WERI-Rb-1 (cell line): ENCODE results near the gene COL3A1.

Experiments used
- DNase-seq: peaks from one replicate; pipeline ENCODE4 v3.0.0-alpha.2; 2020
- H3K27ac ChIP-seq: fragments of 250-450 bp; sonication (Bioruptor Pico); 2 replicates; pipeline ENCODE4 v1.5.1; 2020; ENCODE audit warnings: mild to moderate bottlenecking, moderate library complexity
- H3K27me3 ChIP-seq: fragments of 250-450 bp; sonication (Bioruptor Pico); 2 replicates; pipeline ENCODE4 v1.5.1; 2021; ENCODE audit warnings: mild to moderate bottlenecking, low read depth, moderate library complexity; ENCODE audit not compliant: insufficient read depth, severe bottlenecking
- H3K36me3 ChIP-seq: fragments of 250-450 bp; sonication (Bioruptor Pico); 2 replicates; pipeline ENCODE4 v1.5.1; 2020; ENCODE audit warnings: mild to moderate bottlenecking, moderate library complexity
- H3K4me3 ChIP-seq: 2 replicates; pipeline ENCODE4 v1.5.1; 2011; ENCODE audit warnings: low read depth, mild to moderate bottlenecking, control low read depth, low read length
- H3K9me3 ChIP-seq: fragments of 250-450 bp; sonication (Bioruptor Pico); 2 replicates; pipeline ENCODE4 v1.5.1; 2021; ENCODE audit warnings: mild to moderate bottlenecking, moderate library complexity; ENCODE audit not compliant: severe bottlenecking
- TF ChIP-seq, protein P1 (sequence below): IDR thresholded peaks from 2 replicates; pipeline ENCODE4 v1.5.1; 2011; ENCODE audit warnings: low read depth, mild to moderate bottlenecking, control low read depth, inconsistent platforms, low read length

Gene COL3A1

GRCh38 chr2:188974164-188974563, at the start of gene COL3A1:
Gene COL3A1 (plus strand): TSS chr2:188974373. CDS start chr2:188974490, 117 bp downstream.
- Histone ChIP-seq H3K4me3 (no peak within 1 kb of the TSS), H3K9me3 (no peaks in the 10 kb centered on the region), H3K27ac (no peak within 1 kb of the TSS), H3K36me3 (no peaks in the 10 kb centered on the region), H3K27me3 (no peaks in the 10 kb centered on the region)
- DNase-seq, result no peak
- TF ChIP-seq, protein P1, sequence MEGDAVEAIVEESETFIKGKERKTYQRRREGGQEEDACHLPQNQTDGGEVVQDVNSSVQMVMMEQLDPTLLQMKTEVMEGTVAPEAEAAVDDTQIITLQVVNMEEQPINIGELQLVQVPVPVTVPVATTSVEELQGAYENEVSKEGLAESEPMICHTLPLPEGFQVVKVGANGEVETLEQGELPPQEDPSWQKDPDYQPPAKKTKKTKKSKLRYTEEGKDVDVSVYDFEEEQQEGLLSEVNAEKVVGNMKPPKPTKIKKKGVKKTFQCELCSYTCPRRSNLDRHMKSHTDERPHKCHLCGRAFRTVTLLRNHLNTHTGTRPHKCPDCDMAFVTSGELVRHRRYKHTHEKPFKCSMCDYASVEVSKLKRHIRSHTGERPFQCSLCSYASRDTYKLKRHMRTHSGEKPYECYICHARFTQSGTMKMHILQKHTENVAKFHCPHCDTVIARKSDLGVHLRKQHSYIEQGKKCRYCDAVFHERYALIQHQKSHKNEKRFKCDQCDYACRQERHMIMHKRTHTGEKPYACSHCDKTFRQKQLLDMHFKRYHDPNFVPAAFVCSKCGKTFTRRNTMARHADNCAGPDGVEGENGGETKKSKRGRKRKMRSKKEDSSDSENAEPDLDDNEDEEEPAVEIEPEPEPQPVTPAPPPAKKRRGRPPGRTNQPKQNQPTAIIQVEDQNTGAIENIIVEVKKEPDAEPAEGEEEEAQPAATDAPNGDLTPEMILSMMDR, result no peak

- no peaks in the 10 kb centered on the region for H3K9me3 ChIP-seq
These were observed 45.5 kb upstream of the COL3A1 start for GRCh38 chr2:188928643-188929042.

GRCh38 chr2:188931361-188931760, 42.8 kb upstream of the COL3A1 start:
- no peaks in the 10 kb centered on the region for H3K27me3 ChIP-seq
- H3K9me3 ChIP-seq, result no peaks in the 10 kb centered on the region
- H3K27ac ChIP-seq, result no peak overlapping the region
- no peaks in the 10 kb centered on the region for H3K36me3 ChIP-seq
- TF ChIP-seq, protein P1, result no peak
- no peak for DNase-seq
- no peak overlapping the region for H3K4me3 ChIP-seq

More at GRCh38 chr2:188928643-188929042, 45.5 kb upstream of the COL3A1 start:
- Histone ChIP-seq H3K36me3 (no peaks in the 10 kb centered on the region), H3K4me3 (no peak overlapping the region), H3K27me3 (no peaks in the 10 kb centered on the region), H3K27ac (no peak overlapping the region)
- DNase-seq, result no peak
- TF ChIP-seq, protein P1, result no peak

- no peak for DNase-seq
- no peaks in the 10 kb centered on the region for H3K36me3 ChIP-seq
- H3K27me3 ChIP-seq, result no peaks in the 10 kb centered on the region
- H3K9me3 ChIP-seq, result no peaks in the 10 kb centered on the region
- H3K27ac ChIP-seq, result no peak overlapping the region
- H3K4me3 ChIP-seq, result no peak overlapping the region
- TF ChIP-seq, protein P1, result no peak
These were observed 36.6 kb upstream of the COL3A1 start for GRCh38 chr2:188937228-188938220.

DNA sequence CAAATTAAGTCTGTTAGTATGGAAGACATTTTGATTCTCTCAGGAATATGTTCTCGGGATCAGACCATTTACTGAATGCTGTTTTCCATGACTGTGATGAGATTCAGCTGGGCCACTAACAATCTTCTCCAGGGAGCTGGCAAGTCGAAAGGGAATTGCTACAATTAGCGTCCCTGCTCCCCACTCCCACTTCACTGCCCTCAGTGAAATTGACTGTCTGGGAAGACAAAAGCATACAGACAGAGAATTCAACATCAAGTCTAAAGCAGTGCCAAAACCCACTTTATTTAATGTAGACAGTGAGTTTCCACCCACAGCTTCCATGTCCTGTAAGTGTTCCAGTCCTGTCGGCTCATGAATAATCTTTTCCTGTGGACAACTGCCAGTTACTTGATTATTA, 34.0 kb upstream of the COL3A1 start:
- H3K27ac ChIP-seq, result no peak overlapping the region
- H3K27me3 ChIP-seq, result no peaks in the 10 kb centered on the region
- H3K36me3 ChIP-seq, result no peaks in the 10 kb centered on the region
- DNase-seq, result no peak
- no peak overlapping the region for H3K4me3 ChIP-seq
- TF ChIP-seq, protein P1, result no peak
- H3K9me3 ChIP-seq, result no peaks in the 10 kb centered on the region

GRCh38 chr2:188944442-188944841, 29.7 kb upstream of the COL3A1 start:
- DNase-seq, result no peak
- H3K4me3 ChIP-seq, result no peak overlapping the region
- no peaks in the 10 kb centered on the region for H3K27me3 ChIP-seq
- H3K9me3 ChIP-seq, result no peaks in the 10 kb centered on the region
- H3K36me3 ChIP-seq, result no peaks in the 10 kb centered on the region
- H3K27ac ChIP-seq, result no peak overlapping the region
- TF ChIP-seq, protein P1, result no peak
